HCT116 (cell line): Measurements from ENCODE around the gene ELFN2. TPM values are rescaled to one million over a fixed set of nuclear protein-coding genes. Genes with fewer than 3 reads are reported as not detected.

Experiments
- ATAC-seq: fragments of 200-7000 bp; cut with Tn5 transposase; 2 replicates; pipeline ENCODE4 v1.9.1; 2020; ENCODE audit warnings: mild to moderate bottlenecking, moderate library complexity
- BruUV-seq: library from RNA; stranded (reverse); fragments of 400-500 nt; replicated peaks from 2 replicates; lab custom pipeline; 2021; lab: Mats Ljungman, UMichigan
- CTCF ChIA-PET: fragments of 300-600 bp; sonication (Branson Sonifier 250); formaldehyde crosslinking; loops from one replicate; lab custom pipeline; 2021; ENCODE audit warnings: antibody characterized with exemption; lab: Charles Lee
- POLR2A ChIA-PET: fragments of 300-600, 350-600 bp; sonication (Branson Sonifier 250); formaldehyde crosslinking; loops from one replicate; lab custom pipeline; 2021; ENCODE audit warnings: antibody characterized with exemption; lab: Charles Lee
- RAD21 ChIA-PET, 2 experiments: fragments of 300-600 bp; sonication (Branson Sonifier 250); formaldehyde crosslinking; loops; one replicate each; lab custom pipeline; 2023; ENCODE audit warnings: low total read pairs in 2 of 2; ENCODE audit not compliant: uncharacterized antibody in 2 of 2, unreplicated experiment in 2 of 2, low non-redundant PET in 1 of 2; lab: Charles Lee
- DNase-seq: peaks from one replicate; pipeline ENCODE4 v3.0.0-alpha.2; 2010; ENCODE audit warnings: low read depth, low spot score
- H2AFZ ChIP-seq: fragments of 200-600 bp; shearing (Covaris generic), sonication (generic); 2 replicates; pipeline ENCODE4 v1.6.1; 2017; ENCODE audit warnings: low read depth, mixed run types, mixed read lengths, antibody characterized with exemption, low read length; ENCODE audit not compliant: poor library complexity, severe bottlenecking
- H3K27ac ChIP-seq: 2 replicates; pipeline ENCODE4 v1.5.1; 2012; ENCODE audit warnings: low read depth, low read length
- H3K27me3 ChIP-seq: fragments of 200-600 bp; sonication (generic); 2 replicates; pipeline ENCODE4 v1.6.1; 2016; ENCODE audit warnings: mixed run types, low read length, mixed read lengths; ENCODE audit not compliant: insufficient read depth
- H3K36me3 ChIP-seq, 2 experiments: fragments of 200-500 bp in 1 of 2; fragments of 200-600 bp in 1 of 2; sonication (Bioruptor generic) in 1 of 2; sonication (generic) in 1 of 2; 2 replicates each; pipeline versions ENCODE4 v1.5.1 to v1.6.1; 2014 to 2016; ENCODE audit warnings: low read length in 2 of 2, inconsistent platforms in 1 of 2, mixed read lengths in 1 of 2, mixed run types in 1 of 2; ENCODE audit not compliant: insufficient read depth in 2 of 2, control insufficient read depth in 1 of 2
- H3K4me1 ChIP-seq, 2 experiments: fragments of 200-600 bp in 1 of 2; sonication (generic) in 1 of 2; 2 replicates each; pipeline versions ENCODE4 v1.5.1 to v1.6.1; 2012 to 2017; ENCODE audit warnings: low read length in 2 of 2, inconsistent platforms in 1 of 2, mild to moderate bottlenecking in 1 of 2, mixed read lengths in 1 of 2, mixed run types in 1 of 2, moderate library complexity in 1 of 2; ENCODE audit not compliant: insufficient read depth in 2 of 2, control insufficient read depth in 1 of 2
- H3K4me2 ChIP-seq: fragments of 200-600 bp; sonication (generic); 2 replicates; pipeline ENCODE4 v1.6.1; 2017; ENCODE audit warnings: mixed run types, low read length, mixed read lengths
- H3K4me3 ChIP-seq, 2 experiments: fragments of 200-600 bp in 1 of 2; sonication (generic) in 1 of 2; replicated peaks in 1 of 2; 2 replicates each; pipeline ENCODE4 v1.5.1; 2011 to 2016; ENCODE audit warnings: low read length in 2 of 2, control low read depth in 1 of 2, low read depth in 1 of 2, mild to moderate bottlenecking in 1 of 2, mixed read lengths in 1 of 2, mixed run types in 1 of 2
- H3K79me2 ChIP-seq: fragments of 200-600 bp; sonication (generic); 2 replicates; pipeline ENCODE4 v1.6.1; 2017; ENCODE audit warnings: mild to moderate bottlenecking, mixed run types, low read length, moderate library complexity, mixed read lengths; ENCODE audit not compliant: insufficient read depth
- H3K9ac ChIP-seq: fragments of 200-600 bp; sonication (generic); 2 replicates; pipeline ENCODE4 v1.6.1; 2016; ENCODE audit warnings: low read length, mixed read lengths
- H3K9me2 ChIP-seq: fragments of 200-600 bp; sonication (generic), shearing (Covaris generic); 2 replicates; pipeline ENCODE4 v1.6.1; 2017; ENCODE audit warnings: mixed run types, mild to moderate bottlenecking, moderate library complexity; ENCODE audit not compliant: insufficient read depth
- H3K9me3 ChIP-seq, 2 experiments: fragments of 200-500 bp in 1 of 2; fragments of 200-600 bp in 1 of 2; sonication (Bioruptor generic) in 1 of 2; sonication (generic) in 1 of 2; 2 replicates each; pipeline ENCODE4 v1.6.1; 2014 to 2017; ENCODE audit warnings: low read length in 2 of 2, mixed read lengths in 2 of 2, inconsistent platforms in 1 of 2, low read depth in 1 of 2, mild to moderate bottlenecking in 1 of 2, mixed run types in 1 of 2, moderate library complexity in 1 of 2; ENCODE audit not compliant: control insufficient read depth in 1 of 2, insufficient read depth in 1 of 2
- H4K20me1 ChIP-seq: fragments of 200-600 bp; sonication (generic), shearing (Covaris generic); 2 replicates; pipeline ENCODE4 v1.6.1; 2017; ENCODE audit warnings: mixed run types, mild to moderate bottlenecking, moderate library complexity; ENCODE audit not compliant: insufficient read depth
- CBX3 ChIP-seq: IDR thresholded peaks from 2 replicates; pipeline ENCODE4 v1.6.1; 2012; ENCODE audit warnings: low read depth
- CEBPB ChIP-seq: IDR thresholded peaks from 2 replicates; pipeline ENCODE4 v1.6.1; 2012; ENCODE audit warnings: low read depth
- EZH2 ChIP-seq: fragments of 200-600 bp; sonication (generic); IDR thresholded peaks from 2 replicates; pipeline ENCODE4 v1.6.1; 2017; ENCODE audit warnings: antibody characterized with exemption, mixed run types
- EZH2phosphoT487 ChIP-seq: fragments of 200-600 bp; IDR thresholded peaks from 2 replicates; pipeline ENCODE4 v1.6.1; 2018; ENCODE audit warnings: antibody characterized with exemption, borderline replicate concordance
- JUND ChIP-seq: IDR thresholded peaks from 2 replicates; pipeline ENCODE4 v1.6.1; 2012
- POLR2A ChIP-seq: IDR thresholded peaks from 2 replicates; pipeline ENCODE4 v1.7.0; 2011; ENCODE audit warnings: borderline replicate concordance; ENCODE audit not compliant: insufficient read depth, insufficient read length; ENCODE audit errors: extremely low read depth
- RAD21 ChIP-seq: IDR thresholded peaks from 2 replicates; pipeline ENCODE4 v1.6.1; 2012; ENCODE audit warnings: low read depth, mild to moderate bottlenecking
- SRF ChIP-seq: IDR thresholded peaks from 2 replicates; pipeline ENCODE4 v1.6.1; 2012; ENCODE audit warnings: low read depth
- intact Hi-C: fragments of 100-400 bp; cut with micrococcal nuclease; formaldehyde crosslinking; loops from 2 replicates; pipeline ENCODE4 v1.10.0; 2022
- total RNA-seq: library from RNA; stranded (reverse); gene quantifications from one replicate; pipeline ENCODE4 v1.2.1, GENCODE V29; 2021; ENCODE audit not compliant: unreplicated experiment
- TF ChIP-seq, protein P1 (sequence below), 3 experiments: fragments of 200-600 bp in 1 of 3; sonication (generic) in 1 of 3; IDR thresholded peaks in 2 of 3; conservative IDR thresholded peaks in 1 of 3; 2 replicates each; pipeline ENCODE4 v1.5.1; 2012 to 2017; ENCODE audit warnings: low read depth in 2 of 3, low read length in 2 of 3, antibody characterized with exemption in 1 of 3, borderline replicate concordance in 1 of 3, control low read depth in 1 of 3, mild to moderate bottlenecking in 1 of 3, mixed read lengths in 1 of 3, mixed run types in 1 of 3, moderate library complexity in 1 of 3; ENCODE audit not compliant: insufficient read depth in 1 of 3

ELFN2 gene
- total RNA-seq, 1 experiment from 2014 or later = 45.4 TPM

DNA sequence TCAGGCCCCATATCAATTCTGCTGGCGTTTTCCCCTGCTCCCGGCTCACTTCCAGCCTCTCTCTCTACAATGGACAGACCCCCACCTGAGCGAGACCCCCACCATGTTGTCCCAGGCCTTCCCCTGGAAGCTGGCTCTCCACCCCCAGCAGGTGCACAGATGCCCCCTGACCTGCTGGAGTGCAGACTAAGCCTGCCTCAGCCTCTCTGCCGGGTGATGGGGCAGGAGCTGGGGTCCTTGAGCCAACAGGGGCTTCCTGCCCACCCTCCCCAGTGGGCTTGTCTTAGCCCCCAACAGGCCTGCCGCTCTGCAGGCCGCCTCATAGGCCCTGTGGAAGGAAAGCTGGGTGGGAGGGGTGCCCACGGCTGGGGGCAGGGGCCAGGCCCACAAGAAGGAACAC lies 10.0 kb downstream of the ELFN2 start (continued):
- TF ChIP-seq, protein P1, sequence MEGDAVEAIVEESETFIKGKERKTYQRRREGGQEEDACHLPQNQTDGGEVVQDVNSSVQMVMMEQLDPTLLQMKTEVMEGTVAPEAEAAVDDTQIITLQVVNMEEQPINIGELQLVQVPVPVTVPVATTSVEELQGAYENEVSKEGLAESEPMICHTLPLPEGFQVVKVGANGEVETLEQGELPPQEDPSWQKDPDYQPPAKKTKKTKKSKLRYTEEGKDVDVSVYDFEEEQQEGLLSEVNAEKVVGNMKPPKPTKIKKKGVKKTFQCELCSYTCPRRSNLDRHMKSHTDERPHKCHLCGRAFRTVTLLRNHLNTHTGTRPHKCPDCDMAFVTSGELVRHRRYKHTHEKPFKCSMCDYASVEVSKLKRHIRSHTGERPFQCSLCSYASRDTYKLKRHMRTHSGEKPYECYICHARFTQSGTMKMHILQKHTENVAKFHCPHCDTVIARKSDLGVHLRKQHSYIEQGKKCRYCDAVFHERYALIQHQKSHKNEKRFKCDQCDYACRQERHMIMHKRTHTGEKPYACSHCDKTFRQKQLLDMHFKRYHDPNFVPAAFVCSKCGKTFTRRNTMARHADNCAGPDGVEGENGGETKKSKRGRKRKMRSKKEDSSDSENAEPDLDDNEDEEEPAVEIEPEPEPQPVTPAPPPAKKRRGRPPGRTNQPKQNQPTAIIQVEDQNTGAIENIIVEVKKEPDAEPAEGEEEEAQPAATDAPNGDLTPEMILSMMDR (IDR thresholded peaks at IDR 0.05 in 2 of 3, conservative IDR thresholded peaks at IDR 0.05 in 1 of 3; ENCODE audit: borderline replicate concordance in 1 of 3, insufficient read depth in 1 of 3, low read depth in 2 of 3, low read length in 2 of 3) = no peak
- no peak for TF ChIP-seq POLR2A

DNA sequence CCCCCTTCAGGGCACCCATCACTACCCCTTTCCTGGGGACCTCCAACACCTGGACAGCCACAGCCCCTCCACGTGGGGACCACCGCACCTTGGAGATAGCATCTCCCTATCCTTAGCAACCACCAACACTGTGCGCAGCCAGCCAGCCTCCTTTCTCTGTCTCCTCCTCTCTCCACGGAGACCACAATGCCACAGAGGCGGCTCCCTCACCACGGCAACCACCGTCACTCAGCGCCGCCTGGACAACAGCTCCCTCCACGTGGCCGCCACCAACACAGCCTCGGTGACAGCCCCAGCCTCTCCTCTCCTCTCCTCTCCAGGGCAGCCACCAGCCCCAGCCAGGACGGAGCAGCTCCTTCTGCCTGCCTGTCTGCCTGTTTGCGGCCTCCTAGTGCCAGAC lies 10.5 kb downstream of the ELFN2 start:
- Histone ChIP-seq H3K9me3 (no peaks in the 10 kb centered on the region), H3K9ac (no peak overlapping the region), H3K4me2 (no peak overlapping the region), H3K9me2 (no peaks in the 10 kb centered on the region), H3K79me2 (peaks cover 92% of the 10 kb centered on the region), H3K36me3 (no peaks in the 10 kb centered on the region; a peak in 1 of 4 replicates), H2AFZ (no peak overlapping the region), H3K4me1 (peaks cover 6 to 31% of the 10 kb centered on the region in 2 experiments; a peak in 3 of 4 replicates), H3K27me3 (no peaks in the 10 kb centered on the region)
- BruUV-seq = no TSS peak
- no peak for ATAC-seq
- ChIA-PET POLR2A (no interaction called here), RAD21 (no interaction called here), CTCF (no interaction called here)
- intact Hi-C loops = no loop called here
- TF ChIP-seq POLR2A (no peak), JUND (no peak), EZH2phosphoT487 (no peak), CBX3 (no peak), RAD21 (no peak), CEBPB (no peak), SRF (no peak), EZH2 (no peak)
- TF ChIP-seq, all 23 proteins: peak for 0
- Histone ChIP-seq H3K4me3 (no peak overlapping the region), H4K20me1 (no peaks in the 10 kb centered on the region), H3K27ac (no peak overlapping the region)
- DNase-seq = no peak
